Coronary artery (tissue), 2 donors: ENCODE data around the gene PON1.

Experiments used
- DNase-seq: peaks from one replicate; pipeline ENCODE4 v3.0.0-alpha.2; 2017; ENCODE audit warnings: low spot score
- H3K27ac ChIP-seq, 2 donors: fragments of 200-600 bp; sonication (generic); one replicate each; pipeline ENCODE4 v1.5.1; 2016 to 2019
- H3K4me3 ChIP-seq: fragments of 200-600 bp; sonication (generic); 2 replicates; pipeline ENCODE4 v1.5.1; 2016; ENCODE audit warnings: mild to moderate bottlenecking, moderate library complexity
- TF ChIP-seq, protein P1 (sequence below): fragments of 200-600 bp; sonication (generic); IDR thresholded peaks from one replicate; pipeline ENCODE4 v1.5.1; 2019; ENCODE audit warnings: antibody characterized with exemption

Gene PON1

DNA sequence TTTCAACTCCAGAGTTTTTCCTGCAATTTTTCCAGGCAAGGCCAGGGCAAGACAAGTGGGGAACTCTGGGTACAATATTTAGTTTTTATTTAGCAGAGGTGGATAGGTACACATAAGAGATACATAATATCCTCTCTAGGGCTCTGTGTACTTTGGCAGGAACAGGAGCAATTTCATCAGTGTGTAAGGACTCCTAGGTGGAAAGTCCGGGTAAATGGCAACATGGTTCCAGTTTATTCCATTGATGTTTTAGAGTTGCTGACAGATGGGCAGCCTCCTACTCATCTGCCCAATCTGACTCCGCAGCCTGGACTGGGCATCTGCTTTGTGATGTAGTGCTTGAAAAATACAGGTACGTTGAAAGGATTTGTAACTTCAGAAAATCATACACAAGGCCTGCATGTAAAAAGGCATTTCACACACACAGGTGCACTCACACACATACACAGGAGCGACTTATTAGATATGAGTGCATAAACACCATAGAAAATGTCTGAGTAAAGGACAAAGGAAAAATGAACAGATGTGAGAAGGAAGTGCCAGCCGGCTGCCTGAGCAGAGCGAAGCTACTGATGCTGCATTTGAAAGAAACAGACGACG is 5.7 kb downstream of the PON1 start:
- TF ChIP-seq, protein P1, sequence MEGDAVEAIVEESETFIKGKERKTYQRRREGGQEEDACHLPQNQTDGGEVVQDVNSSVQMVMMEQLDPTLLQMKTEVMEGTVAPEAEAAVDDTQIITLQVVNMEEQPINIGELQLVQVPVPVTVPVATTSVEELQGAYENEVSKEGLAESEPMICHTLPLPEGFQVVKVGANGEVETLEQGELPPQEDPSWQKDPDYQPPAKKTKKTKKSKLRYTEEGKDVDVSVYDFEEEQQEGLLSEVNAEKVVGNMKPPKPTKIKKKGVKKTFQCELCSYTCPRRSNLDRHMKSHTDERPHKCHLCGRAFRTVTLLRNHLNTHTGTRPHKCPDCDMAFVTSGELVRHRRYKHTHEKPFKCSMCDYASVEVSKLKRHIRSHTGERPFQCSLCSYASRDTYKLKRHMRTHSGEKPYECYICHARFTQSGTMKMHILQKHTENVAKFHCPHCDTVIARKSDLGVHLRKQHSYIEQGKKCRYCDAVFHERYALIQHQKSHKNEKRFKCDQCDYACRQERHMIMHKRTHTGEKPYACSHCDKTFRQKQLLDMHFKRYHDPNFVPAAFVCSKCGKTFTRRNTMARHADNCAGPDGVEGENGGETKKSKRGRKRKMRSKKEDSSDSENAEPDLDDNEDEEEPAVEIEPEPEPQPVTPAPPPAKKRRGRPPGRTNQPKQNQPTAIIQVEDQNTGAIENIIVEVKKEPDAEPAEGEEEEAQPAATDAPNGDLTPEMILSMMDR = no peak
- H3K4me3 ChIP-seq = no peak overlapping the region
- no peak for DNase-seq
- H3K27ac ChIP-seq = no peak overlapping the region

DNA sequence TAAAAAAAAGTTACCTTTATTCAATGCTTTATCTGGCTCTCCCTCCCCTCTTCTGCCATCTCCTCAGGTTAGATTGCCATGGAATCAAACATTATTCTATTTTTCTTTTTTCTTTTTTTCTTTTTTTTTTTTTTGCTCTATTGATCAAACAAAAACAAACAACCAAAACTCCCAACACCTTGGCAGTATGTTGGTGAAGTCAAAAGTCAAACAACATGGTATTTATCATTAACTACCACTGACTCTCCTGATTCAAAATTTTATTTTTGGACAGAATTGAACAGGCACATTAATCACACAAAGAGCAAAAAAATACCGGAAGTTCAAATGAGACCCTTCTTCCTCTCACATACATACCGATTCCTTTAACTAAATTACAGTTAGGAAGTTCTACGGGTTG is 6.4 kb downstream of the PON1 start:
- TF ChIP-seq, protein P1 = no peak
- H3K27ac ChIP-seq = no peak overlapping the region
- no peak for DNase-seq
- no peak overlapping the region for H3K4me3 ChIP-seq

DNA sequence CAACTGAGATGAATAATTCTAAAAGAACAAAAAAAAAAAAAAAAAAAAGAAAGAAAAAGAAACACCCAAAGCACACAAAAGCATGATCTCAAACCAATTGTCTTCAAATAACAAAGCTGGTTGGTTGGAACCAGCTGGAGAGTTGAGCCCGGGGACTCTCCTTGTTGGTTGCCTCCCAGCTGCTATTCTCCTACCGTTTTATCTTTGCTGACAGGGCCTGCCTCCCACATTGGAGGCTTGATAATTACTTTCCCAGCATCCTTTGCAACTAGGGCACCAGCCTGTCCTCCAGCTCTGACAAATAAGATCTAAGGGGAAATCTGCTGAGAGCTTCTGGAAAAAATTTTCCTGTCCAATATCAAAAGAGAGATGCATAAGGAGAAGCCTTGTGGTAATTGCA is 6.8 kb downstream of the PON1 start:
- Histone ChIP-seq H3K27ac (no peak overlapping the region), H3K4me3 (no peak overlapping the region)
- DNase-seq = no peak
- TF ChIP-seq, protein P1 = no peak

- no peak for DNase-seq
- TF ChIP-seq, protein P1 = no peak
- H3K27ac ChIP-seq = no peak overlapping the region
- no peak overlapping the region for H3K4me3 ChIP-seq
Measured at GRCh38 chr7:95316588-95316987, 7.7 kb downstream of the PON1 start.

DNA sequence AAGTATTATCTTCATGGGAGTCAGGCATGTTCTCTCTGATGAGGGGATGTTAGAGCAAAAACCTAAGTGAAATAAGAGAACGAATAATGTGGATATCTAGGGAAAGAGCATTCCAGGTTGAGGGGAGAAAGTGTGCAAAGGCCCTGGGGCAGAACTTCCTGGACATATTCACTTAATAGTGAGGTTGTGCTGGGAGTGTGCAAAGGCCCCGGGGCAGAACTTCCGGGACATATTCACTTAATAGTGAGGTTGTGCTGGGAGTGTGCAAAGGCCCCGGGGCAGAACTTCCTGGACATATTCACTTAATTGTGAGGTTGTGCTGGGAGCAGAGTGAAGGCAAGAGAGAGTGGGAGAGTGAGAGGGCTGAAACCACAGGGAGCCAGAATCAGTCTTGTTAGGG is 11.8 kb downstream of the PON1 start:
- no peak for DNase-seq
- Histone ChIP-seq H3K4me3 (no peak overlapping the region), H3K27ac (no peak overlapping the region)
- TF ChIP-seq, protein P1 = no peak

DNA sequence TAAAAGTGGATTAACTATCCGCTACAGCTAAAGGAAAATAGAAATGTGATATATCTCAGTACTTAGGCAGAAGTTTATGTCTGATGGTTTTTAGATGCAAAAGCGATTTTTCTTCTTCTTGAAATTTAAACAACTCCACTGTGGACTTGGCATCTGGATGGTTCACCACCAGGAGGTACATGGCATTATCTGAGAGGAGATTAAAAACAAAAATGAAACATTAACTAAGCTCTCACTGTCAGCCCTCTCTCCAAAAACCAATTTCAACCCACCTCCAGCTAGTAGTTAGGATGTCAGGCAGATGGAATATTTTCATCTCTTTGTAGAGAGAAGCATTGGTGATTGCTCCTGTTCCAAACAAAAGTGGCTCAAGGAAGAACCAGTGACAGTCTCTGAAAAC is 12.9 kb downstream of the PON1 start:
- H3K27ac ChIP-seq = no peak overlapping the region
- H3K4me3 ChIP-seq = no peak overlapping the region
- TF ChIP-seq, protein P1 = no peak
- DNase-seq = no peak

DNA sequence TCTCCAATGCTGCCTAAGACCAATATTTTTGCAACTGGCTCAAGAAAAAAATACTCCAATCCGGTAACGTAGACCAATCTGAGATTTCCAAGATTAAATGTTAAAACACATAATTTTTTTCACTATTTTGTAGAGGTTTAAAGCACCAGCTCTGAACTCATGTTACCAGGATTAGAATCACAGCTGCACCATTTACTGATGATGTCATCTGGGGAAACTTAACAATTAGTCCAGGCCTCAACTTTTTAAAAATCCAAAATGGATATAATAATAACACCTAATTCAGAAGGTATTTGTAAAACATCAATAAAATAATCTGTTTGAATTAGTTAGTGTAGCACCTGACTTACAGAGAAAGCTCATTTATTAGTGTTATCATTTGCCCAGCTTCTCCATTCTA is 14.4 kb downstream of the PON1 start:
- H3K4me3 ChIP-seq = no peak overlapping the region
- TF ChIP-seq, protein P1 = no peak
- DNase-seq = no peak
- no peak overlapping the region for H3K27ac ChIP-seq
